A673 (cell line): ENCODE measurements around the gene DHRS7C. TPM values are rescaled to one million over a fixed set of nuclear protein-coding genes. Genes with fewer than 3 reads are reported as not detected.

Experiments
- BruUV-seq: library from RNA; stranded (reverse); fragments of 400-500 nt; replicated peaks from 2 replicates; lab custom pipeline; 2021; lab: Mats Ljungman, UMichigan
- CTCF ChIA-PET: fragments of 300-600 bp; sonication (Branson Sonifier 250); formaldehyde crosslinking; loops from one replicate; lab custom pipeline; 2022; ENCODE audit warnings: antibody characterized with exemption; lab: Charles Lee
- POLR2A ChIA-PET: fragments of 300-600 bp; sonication (Branson Sonifier 250); formaldehyde crosslinking; loops from one replicate; lab custom pipeline; 2022; ENCODE audit warnings: antibody characterized with exemption; ENCODE audit not compliant: low non-redundant PET; lab: Charles Lee
- DNase-seq: peaks from one replicate; pipeline ENCODE4 v3.0.0-alpha.2; 2015; ENCODE audit warnings: low spot score
- H3K27ac ChIP-seq: fragments of 200-600 bp; sonication (generic); 2 replicates; pipeline ENCODE4 v1.5.1; 2016; ENCODE audit warnings: mixed run types, low read depth, mild to moderate bottlenecking, mixed read lengths, antibody characterized with exemption, low read length; ENCODE audit not compliant: poor library complexity, severe bottlenecking
- H3K27me3 ChIP-seq: fragments of 200-600 bp; sonication (generic); replicated peaks from 2 replicates; pipeline ENCODE4 v1.6.1; 2017; ENCODE audit warnings: mixed run types, low read depth, mild to moderate bottlenecking, mixed read lengths, antibody characterized with exemption, low read length; ENCODE audit not compliant: insufficient read depth, poor library complexity
- H3K36me3 ChIP-seq: fragments of 200-600 bp; sonication (generic); 2 replicates; pipeline ENCODE4 v1.6.1; 2016; ENCODE audit warnings: mixed run types, mild to moderate bottlenecking, mixed read lengths, antibody characterized with exemption, low read length; ENCODE audit not compliant: insufficient read depth, poor library complexity, severe bottlenecking
- H3K4me1 ChIP-seq: fragments of 200-600 bp; sonication (generic); 2 replicates; pipeline ENCODE4 v1.6.1; 2017; ENCODE audit warnings: mixed run types, mild to moderate bottlenecking, mixed read lengths, antibody characterized with exemption, low read length; ENCODE audit not compliant: insufficient read depth, poor library complexity, severe bottlenecking
- H3K4me3 ChIP-seq: fragments of 200-600 bp; sonication (generic); 2 replicates; pipeline ENCODE4 v1.5.1; 2016; ENCODE audit warnings: low read depth, mixed run types, mild to moderate bottlenecking, mixed read lengths, low read length; ENCODE audit not compliant: poor library complexity, severe bottlenecking
- H3K9me3 ChIP-seq: fragments of 200-600 bp; sonication (generic); 2 replicates; pipeline ENCODE4 v1.6.1; 2016; ENCODE audit warnings: mixed run types, low read depth, mild to moderate bottlenecking, mixed read lengths, antibody characterized with exemption, low read length; ENCODE audit not compliant: poor library complexity, severe bottlenecking
- CTCF ChIP-seq: fragments of 300-800, 200-600 bp; sonication (generic); conservative IDR thresholded peaks from 2 replicates; pipeline ENCODE4 v1.5.1; 2017; ENCODE audit warnings: low read depth, mild to moderate bottlenecking, antibody characterized with exemption, low read length, moderate library complexity, mixed read lengths
- EZH2 ChIP-seq: fragments of 200-600 bp; sonication (generic); IDR thresholded peaks from 2 replicates; pipeline ENCODE4 v1.6.1; 2017; ENCODE audit warnings: borderline replicate concordance, low read depth, mild to moderate bottlenecking, mixed read lengths, antibody characterized with exemption, low read length; ENCODE audit not compliant: poor library complexity, severe bottlenecking
- intact Hi-C: fragments of 100-400 bp; cut with micrococcal nuclease; formaldehyde crosslinking; loops from one replicate; pipeline ENCODE4 v1.10.0; 2022; ENCODE audit not compliant: unreplicated experiment
- total RNA-seq: library from RNA; stranded (reverse); gene quantifications from 2 replicates; pipeline ENCODE4 v1.2.3, GENCODE V29; 2021

DHRS7C gene
- total RNA-seq, 1 experiment from 2014 or later, result not detected

- no peaks in the 10 kb centered on the region for H3K36me3 ChIP-seq
- peaks cover 21% of the 10 kb centered on the region for H3K27me3 ChIP-seq
- DNase-seq, result no peak
- ChIA-PET CTCF (no interaction called here), POLR2A (no interaction called here)
- H3K27ac ChIP-seq, result no peak overlapping the region
- intact Hi-C loops, result no loop called here
- H3K4me3 ChIP-seq, result no peak overlapping the region
- no peaks in the 10 kb centered on the region for H3K9me3 ChIP-seq
- no peaks in the 10 kb centered on the region for H3K4me1 ChIP-seq
- BruUV-seq, result no TSS peak
- TF ChIP-seq CTCF (no peak), EZH2 (no peak)
These were observed 23.0 kb upstream of the DHRS7C start for GRCh38 chr17:9814337-9814945.

GRCh38 chr17:9813166-9813565 is 21.8 kb upstream of the DHRS7C start:
- DNase-seq, result no peak
- no TSS peak for BruUV-seq
- H3K9me3 ChIP-seq, result no peaks in the 10 kb centered on the region
- TF ChIP-seq CTCF (no peak), EZH2 (no peak)
- ChIA-PET CTCF (no interaction called here), POLR2A (no interaction called here)
- H3K27ac ChIP-seq, result no peak overlapping the region
- H3K4me3 ChIP-seq, result no peak overlapping the region
- H3K27me3 ChIP-seq, result peaks cover 30% of the 10 kb centered on the region
- H3K36me3 ChIP-seq, result no peaks in the 10 kb centered on the region
- H3K4me1 ChIP-seq, result no peaks in the 10 kb centered on the region
- intact Hi-C loops, result no loop called here

DNA sequence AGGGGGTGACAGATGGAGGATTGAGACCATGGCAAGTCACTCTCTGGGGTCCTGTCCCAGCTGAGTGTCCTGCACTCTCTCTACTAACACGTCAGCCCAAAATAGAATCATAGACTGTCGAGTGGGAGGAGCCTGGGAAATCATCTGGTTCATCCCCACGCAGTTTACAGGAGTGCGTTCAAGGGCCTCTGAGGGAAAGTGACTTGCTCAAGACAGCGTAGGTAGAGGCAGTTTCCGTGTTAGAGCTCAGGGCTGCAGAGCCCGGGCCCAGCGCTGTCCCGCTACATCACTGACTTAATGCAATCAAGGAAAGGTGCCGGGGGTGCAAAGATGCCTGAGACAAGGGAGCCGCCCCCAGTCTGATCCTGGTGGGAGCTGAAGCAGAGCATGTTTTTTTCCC is 20.1 kb upstream of the DHRS7C start:
- Histone ChIP-seq H3K9me3 (no peaks in the 10 kb centered on the region), H3K27me3 (peaks cover 40% of the 10 kb centered on the region), H3K36me3 (no peaks in the 10 kb centered on the region), H3K4me1 (no peaks in the 10 kb centered on the region), H3K27ac (no peak overlapping the region), H3K4me3 (no peak overlapping the region)
- intact Hi-C loops, result no loop called here
- POLR2A ChIA-PET, result no interaction called here
- DNase-seq, result no peak
- CTCF ChIA-PET, result no interaction called here
- no peak for TF ChIP-seq EZH2
- TF ChIP-seq CTCF, result no peak
- no TSS peak for BruUV-seq
